Right lobe of liver (tissue), 6 donors: ENCODE measurements around the gene KLK3. TPM values are rescaled to one million over a fixed set of nuclear protein-coding genes. Genes with fewer than 3 reads are reported as not detected.
"Not testable (repeated sequence)": the region's sequence is repeated elsewhere in the genome, so short reads cannot be mapped to it uniquely, and the experiment has no call there.

Experiments
- ATAC-seq, 4 donors: fragments of 200-7000 bp; cut with Tn5 transposase; one replicate each; pipeline ENCODE4 v1.9.1; 2020; ENCODE audit warnings: mild to moderate bottlenecking in 4 of 4, moderate library complexity in 4 of 4
- DNase-seq, 3 donors: peaks; one replicate each; pipeline ENCODE4 v3.0.0-alpha.2; 2020
- H3K27ac ChIP-seq, 3 donors: fragments of 200-600 bp; one replicate each; pipeline ENCODE4 v1.8.0; 2022
- H3K27me3 ChIP-seq, 2 donors: fragments of 200-600 bp; one replicate each; pipeline ENCODE4 v1.8.0; 2022
- H3K36me3 ChIP-seq, 4 donors: fragments of 200-600 bp; sonication (generic) in 1 of 4; one replicate each; pipeline versions ENCODE4 v1.5.1 to v1.8.0; 2017 to 2022; ENCODE audit warnings: control low read depth in 1 of 4
- H3K4me1 ChIP-seq, 4 donors: fragments of 200-600 bp; sonication (generic) in 1 of 4; one replicate each; pipeline versions ENCODE4 v1.5.1 to v1.8.0; 2017 to 2022; ENCODE audit warnings: control low read depth in 1 of 4
- H3K4me3 ChIP-seq, 3 donors: fragments of 200-600 bp; one replicate each; pipeline ENCODE4 v1.8.0; 2022
- H3K9me3 ChIP-seq, 4 donors: fragments of 200-600 bp; sonication (generic) in 1 of 4; one replicate each; pipeline versions ENCODE4 v1.5.1 to v1.8.0; 2017 to 2022; ENCODE audit warnings: control low read depth in 1 of 4
- CTCF ChIP-seq, 4 donors: fragments of 200-600 bp in 3 of 4; fragments of 450-650 bp in 1 of 4; IDR thresholded peaks; one replicate each; pipeline versions ENCODE4 v1.5.1 to v1.8.0; 2016 to 2022; ENCODE audit warnings: antibody characterized with exemption in 4 of 4, mild to moderate bottlenecking in 2 of 4
- POLR2A ChIP-seq: fragments of 450-650 bp; IDR thresholded peaks from one replicate; pipeline ENCODE4 v1.6.1; 2017; ENCODE audit warnings: antibody characterized with exemption, mild to moderate bottlenecking
- WGBS: methylation state at CpG from one replicate; pipeline ENCODE4 v1.1.6; 2018; ENCODE audit warnings: low coverage, low lambda C conversion rate; ENCODE audit not compliant: insufficient coverage; ENCODE audit errors: missing lambda C conversion rate; 5-methylcytosine and 5-hydroxymethylcytosine counted together
- intact Hi-C, 2 donors: fragments of 100-400 bp; cut with DNase I; formaldehyde crosslinking; loops; one replicate each; pipeline versions ENCODE4 v1.11.2 to v1.14.1; 2022
- total RNA-seq, 6 experiments: library from RNA; depleted of rRNA in 2 of 6; stranded (reverse); fragments of >200 nt in 2 of 6; fragmentation: NEBNext Ultra II Directional in 3 of 6; extraction: Animal tissue kit (Norgen Biotek cat#: 25700) in 3 of 6; gene quantifications; one replicate each; pipeline versions ENCODE4 v1.1.0 to v1.2.4, GENCODE V29; 2016 to 2023
- donor health status: DM: no; HTN: yes; CAD: no.
- donor health status: DM: no; HTN: no; CAD: no.
- donor health status: DM: no; HTN: no; CAD: no.
- donor health status: DM: no; HTN: yes; CAD: no.
- donor health status: DM: no; HTN: yes; CAD: no.

The KLK3 gene
- total RNA-seq, 6 experiments from 2014 or later = not detected

DNA sequence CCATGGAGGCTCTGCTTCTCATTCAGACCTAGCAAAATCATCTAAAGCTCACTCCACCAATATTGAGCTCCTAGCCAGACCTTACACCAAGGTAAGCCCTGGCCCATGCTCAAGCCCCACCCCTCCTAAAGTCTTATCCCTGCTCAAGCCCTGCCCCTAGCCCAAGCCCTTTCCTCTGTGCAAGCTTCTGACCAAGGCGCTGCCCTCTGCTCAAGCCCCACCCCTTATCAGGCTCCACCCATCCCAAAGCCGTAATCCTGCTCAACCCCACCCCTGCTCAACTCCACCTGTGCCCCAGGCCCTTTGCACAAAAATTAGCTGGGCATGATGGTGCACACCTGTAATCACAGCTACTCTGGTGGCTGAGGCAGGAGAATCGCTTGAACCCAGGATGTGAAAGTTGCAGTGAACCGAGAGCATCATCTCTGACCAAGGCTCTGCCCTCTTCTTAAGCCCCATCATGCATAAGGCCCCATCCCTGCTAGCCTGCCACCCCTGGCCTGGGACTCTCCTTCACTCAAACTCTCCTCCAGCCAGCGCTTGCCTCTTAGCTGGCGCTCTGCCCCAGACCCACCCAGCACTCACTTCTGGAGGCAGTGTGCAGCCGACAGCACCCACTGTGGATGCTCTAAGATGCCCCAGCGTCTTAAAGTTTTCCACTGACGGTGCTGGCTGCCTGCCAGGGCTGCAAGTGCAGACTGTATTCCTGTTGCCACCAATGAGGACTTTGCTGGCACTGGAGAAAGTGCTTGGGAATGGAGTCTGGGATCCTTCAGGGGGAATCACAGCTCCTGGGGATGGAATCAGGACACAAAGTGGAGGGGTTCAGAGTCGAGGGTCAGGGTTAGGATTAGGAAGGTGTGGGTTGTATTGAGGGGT lies 40.0 kb downstream of the KLK3 start:
- Histone ChIP-seq H3K4me1 (no peaks in the 10 kb centered on the region), H3K27ac (no peak overlapping the region), H3K36me3 (no peaks in the 10 kb centered on the region), H3K4me3 (no peak overlapping the region), H3K9me3 (no peaks in the 10 kb centered on the region), H3K27me3 (no peaks in the 10 kb centered on the region)
- intact Hi-C loops = no loop called here
- WGBS = 51% methylated on average over 5 of the region's 10 CpGs
- TF ChIP-seq CTCF (IDR thresholded peaks at IDR 0.05) (no peak), POLR2A (no peak)
- DNase-seq (no peak), ATAC-seq (no peak)

- DNase-seq, H3K27ac ChIP-seq, H3K36me3 ChIP-seq, H3K4me3 ChIP-seq, H3K27me3 ChIP-seq, H3K9me3 ChIP-seq, ATAC-seq, intact Hi-C loops, H3K4me1 ChIP-seq: not testable (repeated sequence)
- WGBS = 57% methylated on average over 8 of the region's 9 CpGs
Observed at GRCh38 chr19:50896089-50896590, 41.4 kb downstream of the KLK3 start.

- Histone ChIP-seq H3K4me1 (no peaks in the 10 kb centered on the region), H3K36me3 (no peaks in the 10 kb centered on the region), H3K4me3 (no peak overlapping the region), H3K9me3 (no peaks in the 10 kb centered on the region), H3K27ac (no peak overlapping the region), H3K27me3 (no peaks in the 10 kb centered on the region)
- intact Hi-C loops = no loop called here
- 42% methylated on average over 4 of the region's 6 CpGs for WGBS
- TF ChIP-seq CTCF (IDR thresholded peaks at IDR 0.05) (no peak), POLR2A (no peak)
- DNase-seq (no peak), ATAC-seq (no peak)
Observed at GRCh38 chr19:50896591-50897190, 42.0 kb downstream of the KLK3 start.

DNA sequence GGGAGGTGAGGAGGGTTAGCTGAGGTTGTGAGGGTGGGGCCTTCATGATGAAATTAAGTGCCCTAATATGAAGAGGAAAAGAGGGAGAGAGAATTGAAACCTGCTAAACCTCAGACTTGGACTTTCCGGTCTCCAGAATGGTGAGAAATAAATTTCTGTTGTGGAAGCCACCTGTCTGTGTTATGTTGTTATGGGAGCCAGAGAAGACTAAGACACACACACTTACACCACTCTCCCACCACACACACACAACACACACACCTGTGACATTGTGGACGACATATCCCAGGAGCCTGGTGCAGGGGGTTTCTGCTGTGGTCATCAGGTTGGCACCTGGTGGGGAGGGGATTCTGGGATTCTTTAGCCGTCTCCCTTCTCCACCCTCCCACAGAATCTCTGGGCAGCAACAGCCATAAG lies 42.5 kb downstream of the KLK3 start:
- Histone ChIP-seq H3K36me3 (no peaks in the 10 kb centered on the region), H3K9me3 (no peaks in the 10 kb centered on the region), H3K4me1 (no peaks in the 10 kb centered on the region), H3K27me3 (no peaks in the 10 kb centered on the region), H3K27ac (no peak overlapping the region), H3K4me3 (no peak overlapping the region)
- DNase-seq = no peak
- WGBS = 86% methylated on average over 1 of the region's 3 CpGs
- intact Hi-C loops = no loop called here
- TF ChIP-seq CTCF (IDR thresholded peaks at IDR 0.05) (no peak), POLR2A (no peak)
- ATAC-seq = no peak

GRCh38 chr19:50897612-50898011 lies 42.9 kb downstream of the KLK3 start:
- Histone ChIP-seq H3K4me3 (no peak overlapping the region), H3K27me3 (no peaks in the 10 kb centered on the region), H3K27ac (no peak overlapping the region), H3K9me3 (no peaks in the 10 kb centered on the region), H3K36me3 (no peaks in the 10 kb centered on the region), H3K4me1 (no peaks in the 10 kb centered on the region)
- 57% methylated on average over 1 of the region's 3 CpGs for WGBS
- DNase-seq (no peak), ATAC-seq (no peak)
- TF ChIP-seq CTCF (IDR thresholded peaks at IDR 0.05) = no peak
- TF ChIP-seq POLR2A = no peak
- intact Hi-C loops = no loop called here
